OCI-LY3 (cell line): ENCODE results near the gene BANP.
"Not testable (repeated sequence)": the region's sequence is repeated elsewhere in the genome, so short reads cannot be mapped to it uniquely, and the experiment has no call there.

Source experiments
- H2AFZ ChIP-seq: fragments of 200-600, 300-600 bp; shearing (Covaris generic); 2 replicates; pipeline ENCODE4 v1.6.0; 2014; ENCODE audit warnings: antibody characterized with exemption, low read depth, low read length
- H3K27ac ChIP-seq: fragments of 200-600, 300-600 bp; sonication (generic); 2 replicates; pipeline ENCODE4 v1.5.1; 2014; ENCODE audit warnings: mild to moderate bottlenecking, low read length, moderate library complexity, mixed read lengths
- H3K27me3 ChIP-seq: fragments of 200-600, 300-600 bp; sonication (generic); 2 replicates; pipeline ENCODE4 v1.6.1; 2014; ENCODE audit warnings: low read depth, low read length, mixed read lengths
- H3K36me3 ChIP-seq: fragments of 200-600, 300-600 bp; sonication (generic); replicated peaks from 2 replicates; pipeline ENCODE3; 2014; ENCODE audit warnings: low read depth, low read length, mixed read lengths
- H3K4me1 ChIP-seq: fragments of 300-600, 200-600 bp; sonication (generic); 2 replicates; pipeline ENCODE4 v1.6.1; 2014; ENCODE audit warnings: low read length, mixed read lengths
- H3K4me2 ChIP-seq: fragments of 200-600, 300-600 bp; sonication (generic); 2 replicates; pipeline ENCODE4 v1.6.1; 2014; ENCODE audit warnings: low read length, mixed read lengths
- H3K4me3 ChIP-seq: fragments of 300-600, 200-600 bp; sonication (generic); 2 replicates; pipeline ENCODE4 v1.5.1; 2014; ENCODE audit warnings: antibody characterized with exemption, mild to moderate bottlenecking, low read length, moderate library complexity
- H3K79me2 ChIP-seq: fragments of 300-600, 200-600 bp; shearing (Covaris generic); 2 replicates; pipeline ENCODE4 v1.6.1; 2014; ENCODE audit warnings: mild to moderate bottlenecking, low read length, mixed read lengths
- H3K9ac ChIP-seq: fragments of 300-600, 200-600 bp; shearing (Covaris generic); 2 replicates; pipeline ENCODE4 v1.6.0; 2014; ENCODE audit warnings: mild to moderate bottlenecking, low read length, moderate library complexity
- H3K9me3 ChIP-seq: fragments of 200-600, 300-600 bp; shearing (Covaris generic); 2 replicates; pipeline ENCODE4 v1.6.1; 2014; ENCODE audit warnings: low read length, mixed read lengths; ENCODE audit not compliant: insufficient read depth
- H4K20me1 ChIP-seq: fragments of 200-600, 300-600 bp; sonication (generic); 2 replicates; pipeline ENCODE4 v1.6.1; 2016; ENCODE audit warnings: low read length, mixed read lengths; ENCODE audit not compliant: insufficient read depth
- EZH2phosphoT487 ChIP-seq: fragments of 200-600 bp; shearing (Covaris generic); IDR thresholded peaks from 2 replicates; pipeline ENCODE4 v1.6.1; 2018; ENCODE audit warnings: antibody characterized with exemption, mixed run types, low read depth
- TF ChIP-seq, protein P1 (sequence below): fragments of 200-600, 300-600 bp; sonication (generic); IDR thresholded peaks from 2 replicates; pipeline ENCODE4 v1.5.1; 2014; ENCODE audit warnings: antibody characterized with exemption, low read length, low read depth

Gene BANP

DNA sequence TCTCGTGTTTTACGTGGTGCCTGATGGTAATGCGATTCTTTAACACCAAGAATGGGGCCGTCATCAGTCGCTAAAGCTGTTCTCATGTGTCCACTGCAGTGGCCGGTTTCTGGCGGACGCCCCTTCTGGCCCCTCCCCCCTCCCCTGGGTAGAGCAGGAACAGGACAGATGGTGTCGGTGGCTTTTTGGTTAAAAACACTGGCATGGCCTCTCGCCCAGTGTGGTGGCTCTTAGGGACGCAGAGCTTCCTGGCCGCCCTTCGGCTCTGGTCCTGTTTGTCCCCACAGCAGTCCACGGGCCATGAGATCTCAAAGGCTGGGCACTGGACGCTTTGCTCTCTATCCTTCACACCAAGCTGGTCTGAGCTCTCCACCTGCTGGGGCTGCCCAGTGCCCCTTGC, 151.8 kb downstream of the BANP start:
- Histone ChIP-seq H3K79me2 (no peaks in the 10 kb centered on the region), H3K4me1 (no peaks in the 10 kb centered on the region), H2AFZ (no peak overlapping the region), H3K4me2 (no peak overlapping the region), H3K9ac (no peak overlapping the region), H3K4me3 (no peak overlapping the region), H3K36me3 (no peaks in the 10 kb centered on the region), H3K9me3 (no peaks in the 10 kb centered on the region), H4K20me1 (no peaks in the 10 kb centered on the region), H3K27me3 (no peaks in the 10 kb centered on the region), H3K27ac (no peak overlapping the region)
- TF ChIP-seq, protein P1, sequence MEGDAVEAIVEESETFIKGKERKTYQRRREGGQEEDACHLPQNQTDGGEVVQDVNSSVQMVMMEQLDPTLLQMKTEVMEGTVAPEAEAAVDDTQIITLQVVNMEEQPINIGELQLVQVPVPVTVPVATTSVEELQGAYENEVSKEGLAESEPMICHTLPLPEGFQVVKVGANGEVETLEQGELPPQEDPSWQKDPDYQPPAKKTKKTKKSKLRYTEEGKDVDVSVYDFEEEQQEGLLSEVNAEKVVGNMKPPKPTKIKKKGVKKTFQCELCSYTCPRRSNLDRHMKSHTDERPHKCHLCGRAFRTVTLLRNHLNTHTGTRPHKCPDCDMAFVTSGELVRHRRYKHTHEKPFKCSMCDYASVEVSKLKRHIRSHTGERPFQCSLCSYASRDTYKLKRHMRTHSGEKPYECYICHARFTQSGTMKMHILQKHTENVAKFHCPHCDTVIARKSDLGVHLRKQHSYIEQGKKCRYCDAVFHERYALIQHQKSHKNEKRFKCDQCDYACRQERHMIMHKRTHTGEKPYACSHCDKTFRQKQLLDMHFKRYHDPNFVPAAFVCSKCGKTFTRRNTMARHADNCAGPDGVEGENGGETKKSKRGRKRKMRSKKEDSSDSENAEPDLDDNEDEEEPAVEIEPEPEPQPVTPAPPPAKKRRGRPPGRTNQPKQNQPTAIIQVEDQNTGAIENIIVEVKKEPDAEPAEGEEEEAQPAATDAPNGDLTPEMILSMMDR: no peak
- TF ChIP-seq EZH2phosphoT487: no peak

DNA sequence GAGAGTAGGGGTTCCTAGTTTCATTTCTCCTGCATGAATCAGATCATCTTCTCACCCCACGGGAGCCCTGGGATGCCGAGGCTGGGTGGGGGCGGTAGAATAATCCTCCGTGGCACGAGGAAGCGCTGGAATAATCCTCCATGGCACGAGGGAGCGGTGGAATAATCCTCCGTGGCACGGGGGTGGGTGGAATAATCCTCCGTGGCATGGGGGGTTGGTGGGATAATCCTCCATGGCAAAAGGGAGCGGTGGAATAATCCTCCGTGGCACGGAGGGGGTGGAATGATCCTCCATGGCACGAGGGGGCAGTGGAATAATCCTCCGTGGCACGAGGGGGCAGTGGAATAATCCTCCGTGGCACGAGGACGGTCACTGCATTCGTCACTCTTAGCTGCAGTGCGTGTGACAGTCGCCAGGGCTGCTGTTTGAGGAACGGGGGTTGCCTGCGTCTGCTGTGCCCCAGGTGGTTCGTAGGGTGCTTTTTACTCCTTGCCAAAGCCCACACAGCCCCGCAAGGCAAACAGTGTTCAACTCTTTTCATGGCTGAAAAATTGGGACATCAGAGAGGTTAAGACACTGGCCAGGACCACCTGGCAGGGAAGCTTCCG, 152.5 kb downstream of the BANP start:
- H3K4me3 ChIP-seq: no peak overlapping the region
- no peaks in the 10 kb centered on the region for H3K79me2 ChIP-seq
- H3K4me2 ChIP-seq: no peak overlapping the region
- no peaks in the 10 kb centered on the region for H4K20me1 ChIP-seq
- no peak for TF ChIP-seq EZH2phosphoT487
- TF ChIP-seq, protein P1: no peak
- no peaks in the 10 kb centered on the region for H3K4me1 ChIP-seq
- no peak overlapping the region for H3K9ac ChIP-seq
- no peaks in the 10 kb centered on the region for H3K36me3 ChIP-seq
- no peaks in the 10 kb centered on the region for H3K9me3 ChIP-seq
- H3K27me3 ChIP-seq: no peaks in the 10 kb centered on the region
- H2AFZ ChIP-seq: no peak overlapping the region
- H3K27ac ChIP-seq: no peak overlapping the region

DNA sequence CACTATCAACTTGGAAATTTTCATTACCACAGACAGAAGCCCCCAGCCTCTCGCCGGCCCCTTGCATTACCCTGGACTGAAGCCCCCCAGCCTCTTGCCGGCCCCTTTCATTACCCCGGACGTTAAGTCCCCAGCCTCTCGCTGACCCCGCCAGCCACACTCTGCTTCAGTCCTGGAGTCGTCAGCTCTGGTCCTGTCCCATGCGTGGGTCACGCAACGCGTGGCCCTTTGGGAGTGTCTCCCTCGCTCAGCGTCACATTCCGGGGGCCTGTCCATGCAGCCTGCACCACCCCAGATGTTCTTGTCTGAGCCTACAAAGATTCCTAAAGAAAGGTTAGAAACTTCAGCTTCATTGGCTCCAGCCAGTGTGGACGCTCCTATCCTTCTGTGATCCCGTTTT, 153.1 kb downstream of the BANP start:
- H3K79me2 ChIP-seq, H3K4me3 ChIP-seq, H3K4me1 ChIP-seq, H3K9ac ChIP-seq, H3K27ac ChIP-seq, H3K27me3 ChIP-seq, H2AFZ ChIP-seq, H3K4me2 ChIP-seq, H4K20me1 ChIP-seq, H3K9me3 ChIP-seq, H3K36me3 ChIP-seq: not testable (repeated sequence)

GRCh38 chr16:88105574-88106140, 154.4 kb downstream of the BANP start:
- H3K4me2 ChIP-seq, H3K9me3 ChIP-seq, H2AFZ ChIP-seq, H3K4me3 ChIP-seq, H3K36me3 ChIP-seq, H3K4me1 ChIP-seq, H4K20me1 ChIP-seq, H3K27ac ChIP-seq, H3K79me2 ChIP-seq, H3K9ac ChIP-seq, H3K27me3 ChIP-seq: not testable (repeated sequence)

DNA sequence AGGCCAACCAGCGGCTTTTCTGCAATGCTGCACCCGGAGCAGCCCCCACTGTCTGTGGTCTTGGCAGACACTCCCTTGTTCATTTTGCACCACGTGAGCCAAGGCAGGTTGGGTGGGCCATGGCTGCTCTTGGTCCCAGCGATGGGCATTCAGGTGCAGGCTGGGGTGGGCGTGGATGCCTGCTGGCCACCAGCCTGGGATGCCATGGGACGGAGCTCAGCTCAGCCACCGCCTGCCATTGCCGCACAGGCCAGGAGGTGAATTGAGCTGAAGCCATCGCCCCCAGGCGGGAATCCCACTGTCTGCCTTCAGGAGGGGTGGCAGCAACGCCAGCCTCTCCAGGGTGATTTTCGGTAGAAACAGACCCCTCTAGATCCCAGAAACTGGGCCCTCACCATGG, 155.3 kb downstream of the BANP start:
- H3K9me3 ChIP-seq, H3K27ac ChIP-seq, H3K27me3 ChIP-seq, H2AFZ ChIP-seq, H3K4me3 ChIP-seq, H4K20me1 ChIP-seq, H3K4me2 ChIP-seq, H3K9ac ChIP-seq, H3K4me1 ChIP-seq, H3K79me2 ChIP-seq, H3K36me3 ChIP-seq: not testable (repeated sequence)
